Body of pancreas (tissue), 4 donors: Measurements from ENCODE around the gene TENM4. TPM values are rescaled to one million over a fixed set of nuclear protein-coding genes. Genes with fewer than 3 reads are reported as not detected.

Source experiments
- ATAC-seq: fragments of 150-250 bp; one replicate; pipeline ENCODE4 v1.9.1; 2016
- DNase-seq, 4 donors: peaks; one replicate each; pipeline ENCODE4 v3.0.0-alpha.2; 2019
- H3K27ac ChIP-seq, 4 donors: fragments of 200-600 bp; sonication (generic); 1 replicate in 3 of 4; 2 replicates in 1 of 4; pipeline versions ENCODE4 v1.5.1 to v1.6.1; 2016 to 2019; ENCODE audit warnings: mild to moderate bottlenecking in 1 of 4, mixed read lengths in 1 of 4, moderate library complexity in 1 of 4
- H3K27me3 ChIP-seq, 2 donors: fragments of 200-600 bp; sonication (generic); one replicate each; pipeline ENCODE4 v1.6.0; 2016; ENCODE audit warnings: mild to moderate bottlenecking in 1 of 2
- H3K36me3 ChIP-seq, 2 donors: fragments of 200-600 bp; sonication (generic); replicated peaks in 1 of 2; 2 replicates each; pipeline ENCODE4 v1.5.1; 2016; ENCODE audit warnings: low read depth in 2 of 2; ENCODE audit not compliant: insufficient read depth in 1 of 2
- H3K4me1 ChIP-seq: fragments of 200-600 bp; sonication (generic); one replicate; pipeline ENCODE4 v1.6.0; 2016
- H3K4me3 ChIP-seq, 2 donors: fragments of 200-600 bp; sonication (generic); 1 replicate in 1 of 2; 2 replicates in 1 of 2; pipeline ENCODE4 v1.5.1; 2016 to 2019
- H3K9me3 ChIP-seq, 3 donors: fragments of 200-600 bp; sonication (generic); 1 replicate in 2 of 3; 2 replicates in 1 of 3; pipeline ENCODE4 v1.5.1; 2016
- CTCF ChIP-seq, 7 experiments: fragments of 450-650 bp in 4 of 7; fragments of 200-600 bp in 3 of 7; sonication (generic) in 3 of 7; IDR thresholded peaks; one replicate each; pipeline ENCODE4 v1.5.1; 2016 to 2019; ENCODE audit warnings: antibody characterized with exemption in 7 of 7
- POLR2A ChIP-seq, 3 donors: fragments of 450-650 bp; IDR thresholded peaks; one replicate each; pipeline ENCODE4 v1.6.1; 2016; ENCODE audit warnings: antibody characterized with exemption in 3 of 3, mild to moderate bottlenecking in 2 of 3
- WGBS, 2 donors: methylation state at CpG; one replicate each; pipeline ENCODE4 v1.1.5; 2017; 5-methylcytosine and 5-hydroxymethylcytosine counted together
- intact Hi-C: fragments of 100-400 bp; cut with DNase I; formaldehyde crosslinking; loops from one replicate; pipeline ENCODE4 v1.15.1; 2023
- total RNA-seq, 2 donors: library from RNA; depleted of rRNA; stranded (reverse); fragments of >200 nt; gene quantifications; one replicate each; pipeline ENCODE4 v1.1.0, GENCODE V29; 2016

TENM4 gene
- total RNA-seq, 2 donors from 2014 or later: 0.78 to 6.6 TPM

GRCh38 chr11:79434283-79434682 is 6.5 kb downstream of the TENM4 start:
- WGBS, 2 donors: 59 to 72% methylated on average over 2 of the region's 2 CpGs
- DNase-seq (no peak), ATAC-seq (no peak)
- Histone ChIP-seq H3K36me3 (no peaks in the 10 kb centered on the region), H3K4me3 (no peak overlapping the region), H3K27me3 (peaks cover 0 to 37% of the 10 kb centered on the region in 2 donors), H3K27ac (no peak overlapping the region), H3K4me1 (peaks cover 26% of the 10 kb centered on the region), H3K9me3 (no peaks in the 10 kb centered on the region)
- TF ChIP-seq CTCF (IDR thresholded peaks at IDR 0.05): no peak
- no peak for TF ChIP-seq POLR2A (IDR thresholded peaks at IDR 0.05)
- intact Hi-C loops: no loop called here

GRCh38 chr11:79432138-79432537 is 8.7 kb downstream of the TENM4 start:
- DNase-seq: no peak
- intact Hi-C loops: no loop called here
- no peak for ATAC-seq
- 30 to 44% methylated on average over 2 of the region's 2 CpGs for WGBS, 2 donors
- Histone ChIP-seq H3K4me3 (no peak overlapping the region), H3K36me3 (no peaks in the 10 kb centered on the region), H3K9me3 (no peaks in the 10 kb centered on the region), H3K27me3 (peaks cover 0 to 18% of the 10 kb centered on the region in 2 donors), H3K4me1 (peaks cover 5% of the 10 kb centered on the region), H3K27ac (no peak overlapping the region)
- no peak for TF ChIP-seq POLR2A (IDR thresholded peaks at IDR 0.05)
- no peak for TF ChIP-seq CTCF (IDR thresholded peaks at IDR 0.05)

GRCh38 chr11:79431535-79431934 is 9.3 kb downstream of the TENM4 start:
- no peaks in the 10 kb centered on the region for H3K4me1 ChIP-seq
- ATAC-seq: no peak
- DNase-seq: no peak
- no peaks in the 10 kb centered on the region for H3K9me3 ChIP-seq
- no peak overlapping the region for H3K4me3 ChIP-seq
- TF ChIP-seq POLR2A (IDR thresholded peaks at IDR 0.05): no peak
- TF ChIP-seq CTCF (IDR thresholded peaks at IDR 0.05): no peak
- intact Hi-C loops: no loop called here
- peaks cover 0 to 12% of the 10 kb centered on the region in 2 donors for H3K27me3 ChIP-seq
- 54 to 65% methylated on average over 1 of the region's 1 CpG for WGBS, 2 donors
- no peaks in the 10 kb centered on the region for H3K36me3 ChIP-seq
- H3K27ac ChIP-seq: no peak overlapping the region

GRCh38 chr11:79430280-79430679 is 10.6 kb downstream of the TENM4 start:
- no peak overlapping the region for H3K4me3 ChIP-seq
- TF ChIP-seq POLR2A (IDR thresholded peaks at IDR 0.05): no peak
- no peak for TF ChIP-seq CTCF (IDR thresholded peaks at IDR 0.05)
- no peak overlapping the region for H3K27ac ChIP-seq
- H3K36me3 ChIP-seq: no peaks in the 10 kb centered on the region
- ATAC-seq: no peak
- no peak for DNase-seq
- H3K27me3 ChIP-seq: no peaks in the 10 kb centered on the region
- no peaks in the 10 kb centered on the region for H3K4me1 ChIP-seq
- H3K9me3 ChIP-seq: no peaks in the 10 kb centered on the region
- intact Hi-C loops: no loop called here

- intact Hi-C loops: no loop called here
- 19 to 29% methylated on average over 1 of the region's 1 CpG for WGBS, 2 donors
Measured at GRCh38 chr11:79428406-79428805, 12.4 kb downstream of the TENM4 start.

More at GRCh38 chr11:79428406-79428805, 12.4 kb downstream of the TENM4 start:
- Histone ChIP-seq H3K27me3 (no peaks in the 10 kb centered on the region), H3K4me1 (no peaks in the 10 kb centered on the region), H3K4me3 (no peak overlapping the region), H3K36me3 (no peaks in the 10 kb centered on the region), H3K27ac (no peak overlapping the region), H3K9me3 (no peaks in the 10 kb centered on the region)
- TF ChIP-seq POLR2A (IDR thresholded peaks at IDR 0.05) (no peak), CTCF (IDR thresholded peaks at IDR 0.05) (no peak)
- ATAC-seq (no peak), DNase-seq (no peak)
